GM21360 (cell line): ENCODE results near the gene IQCN.

ENCODE experiments used
- ATAC-seq: cut with Tn5 transposase; IDR thresholded peaks from one replicate; pipeline ENCODE4 v1.9.1; 2021; ENCODE audit warnings: mild to moderate bottlenecking, moderate library complexity; ENCODE audit not compliant: unreplicated experiment

The IQCN gene

DNA sequence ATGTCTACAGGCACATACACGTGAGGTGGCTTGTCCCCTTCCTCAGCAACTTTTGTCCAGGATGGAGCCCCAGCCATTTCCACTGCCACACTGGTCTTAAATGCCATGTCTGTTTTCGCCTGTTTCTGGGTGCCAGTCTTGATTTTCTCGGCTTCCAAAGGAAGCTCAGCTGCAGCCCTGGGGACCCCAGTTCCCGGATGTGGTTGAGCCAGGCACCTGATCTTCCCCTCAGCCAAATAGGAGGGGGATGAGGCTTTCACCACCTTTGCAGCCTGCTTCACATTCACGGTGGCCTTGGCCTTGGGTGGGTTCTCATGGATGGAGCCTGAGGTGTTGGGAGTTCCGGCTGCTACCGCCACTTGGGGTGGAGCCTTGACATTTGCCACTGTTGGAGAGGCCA is 8.7 kb downstream of the IQCN start:
- ATAC-seq = no peak

DNA sequence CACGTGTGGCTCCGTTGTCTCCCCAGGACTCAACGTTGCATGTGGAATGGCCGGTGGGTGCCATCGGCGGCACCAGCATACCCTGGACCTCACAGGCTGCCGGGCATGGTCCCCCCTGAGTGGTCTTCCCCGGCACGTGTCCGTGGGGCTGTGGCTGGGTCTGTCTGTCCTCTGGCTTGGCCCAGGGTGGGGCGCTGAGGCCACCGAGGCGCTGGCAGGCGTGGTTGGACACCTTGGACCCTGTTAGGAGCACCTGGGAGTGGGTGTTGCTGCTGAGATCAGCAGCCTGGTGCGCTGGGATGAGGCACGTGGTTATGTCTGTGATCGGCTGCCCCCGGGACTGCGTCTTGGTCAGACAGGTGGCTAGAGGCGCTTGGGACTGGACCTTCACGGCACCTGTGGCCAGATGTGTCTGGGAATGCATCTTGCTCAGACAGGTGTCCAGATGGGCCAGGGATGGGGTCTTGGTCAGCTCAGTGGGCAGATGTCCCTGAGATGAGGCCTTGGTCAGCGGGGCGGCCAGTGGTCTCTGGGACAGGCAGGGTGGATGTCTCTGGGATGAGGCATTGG is 9.2 kb downstream of the IQCN start:
- ATAC-seq = no peak

GRCh38 chr19:18264137-18264854 is 10.0 kb downstream of the IQCN start:
- no peak for ATAC-seq

GRCh38 chr19:18263324-18264136 is 10.7 kb downstream of the IQCN start:
- no peak for ATAC-seq

GRCh38 chr19:18262917-18263316 is 11.3 kb downstream of the IQCN start:
- no peak for ATAC-seq

GRCh38 chr19:18262144-18262543 is 12.1 kb downstream of the IQCN start:
- ATAC-seq = no peak

DNA sequence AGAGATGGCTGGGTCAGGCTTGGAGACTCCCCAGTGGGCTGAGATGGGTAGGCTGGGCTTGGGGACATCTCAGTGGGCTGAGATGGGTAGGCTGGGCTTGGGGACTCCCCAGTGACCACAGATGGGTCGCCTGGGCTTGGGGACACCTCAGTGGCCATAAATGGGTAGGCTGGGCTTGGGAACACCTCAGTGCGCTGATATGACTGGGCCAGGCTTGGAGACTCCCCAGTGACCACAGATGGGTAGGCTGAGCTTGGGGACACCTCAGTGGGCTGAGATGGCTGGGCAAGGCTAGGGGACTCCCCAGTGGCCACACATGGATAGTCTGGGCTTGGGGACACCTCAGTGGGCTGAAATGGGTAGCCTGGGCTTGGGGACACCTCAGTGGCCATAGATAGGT is 12.8 kb downstream of the IQCN start:
- ATAC-seq = no peak

GRCh38 chr19:18259893-18260292 is 14.4 kb downstream of the IQCN start:
- ATAC-seq = no peak

- no peak for ATAC-seq
Observed at GRCh38 chr19:18257503-18258470, 16.5 kb downstream of the IQCN start.

GRCh38 chr19:18254546-18255503 is 19.4 kb downstream of the IQCN start:
- no peak for ATAC-seq

DNA sequence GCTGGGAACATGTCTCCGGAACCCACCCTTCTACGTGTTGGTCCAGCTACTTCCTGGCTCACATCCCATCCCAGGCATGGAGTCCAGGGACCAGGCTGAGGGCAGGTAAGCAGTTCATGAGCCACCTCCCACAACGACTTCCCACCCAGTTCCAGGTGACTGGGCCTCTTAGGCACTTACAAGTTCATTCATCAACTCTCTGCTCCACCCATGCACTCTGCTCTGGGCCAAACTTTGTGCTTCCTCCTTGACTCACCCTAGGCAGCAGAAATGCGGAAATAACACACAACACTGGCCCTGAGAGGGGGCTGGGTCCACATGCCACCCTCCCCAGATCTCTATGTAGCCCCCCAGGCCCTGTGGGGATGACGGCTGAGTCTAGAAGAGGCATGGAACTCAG is 20.5 kb downstream of the IQCN start:
- ATAC-seq = no peak

DNA sequence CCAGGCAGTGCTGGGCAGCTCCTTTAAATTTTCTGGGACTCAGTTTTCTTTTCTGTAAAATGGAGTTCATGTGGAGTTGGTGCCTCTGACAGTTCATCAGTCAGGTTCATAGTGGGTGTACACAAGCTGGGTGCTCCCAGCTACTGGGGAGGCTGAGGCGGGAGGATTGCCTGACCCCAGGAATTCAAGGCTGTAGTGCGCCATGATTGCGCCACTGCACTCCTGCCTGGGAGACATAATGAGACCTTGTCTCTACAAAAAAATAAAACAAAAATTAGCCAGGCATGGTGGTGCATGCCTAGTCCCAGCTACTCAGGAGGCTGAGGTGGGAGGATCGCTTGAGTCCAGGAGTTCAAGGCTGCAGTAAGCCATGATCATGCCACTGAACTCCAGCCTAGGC is 21.1 kb downstream of the IQCN start:
- no peak for ATAC-seq

DNA sequence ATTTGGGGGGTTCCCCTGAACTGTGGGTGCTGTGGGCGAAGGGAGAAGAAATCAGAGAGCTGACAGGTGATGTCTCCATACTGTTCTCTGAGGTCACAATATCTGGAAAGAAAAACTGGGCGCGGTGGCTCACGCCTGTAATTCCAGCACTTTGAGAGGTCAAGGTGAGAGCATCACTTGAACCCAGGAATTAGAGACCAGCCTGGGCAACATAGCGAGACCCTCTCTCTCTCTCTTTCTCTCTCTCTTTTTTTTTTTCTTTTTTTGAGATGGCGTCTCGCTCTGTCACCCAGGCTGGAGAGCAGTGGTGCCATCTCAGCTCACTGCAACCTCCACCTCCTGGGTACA is 21.9 kb downstream of the IQCN start:
- ATAC-seq = no peak

GRCh38 chr19:18251587-18252369 is 22.5 kb downstream of the IQCN start:
- no peak for ATAC-seq

- no peak for ATAC-seq
Observed at GRCh38 chr19:18249834-18250233, 24.4 kb downstream of the IQCN start.

- no peak for ATAC-seq
Observed at GRCh38 chr19:18245297-18245696, 29.0 kb downstream of the IQCN start.

DNA sequence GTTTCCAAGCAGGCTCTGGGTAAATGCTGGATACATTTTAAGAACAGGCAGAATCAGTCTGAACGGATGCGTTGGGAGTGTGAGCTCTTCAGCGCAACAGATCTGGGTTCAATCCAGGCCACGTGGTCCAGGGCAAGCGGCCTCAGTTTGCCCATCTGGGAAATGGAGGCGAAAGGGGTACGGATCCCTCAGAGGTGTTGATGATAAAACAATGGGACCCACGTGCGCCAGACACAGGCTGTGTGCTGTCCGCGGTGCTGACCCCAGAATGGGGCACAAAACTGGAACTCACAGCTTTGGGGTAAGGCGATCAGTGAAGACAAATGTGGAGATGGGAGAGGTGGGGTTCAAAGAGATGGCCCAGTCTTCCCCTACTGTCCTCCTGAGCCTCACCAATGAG is 34.9 kb downstream of the IQCN start:
- ATAC-seq = no peak

DNA sequence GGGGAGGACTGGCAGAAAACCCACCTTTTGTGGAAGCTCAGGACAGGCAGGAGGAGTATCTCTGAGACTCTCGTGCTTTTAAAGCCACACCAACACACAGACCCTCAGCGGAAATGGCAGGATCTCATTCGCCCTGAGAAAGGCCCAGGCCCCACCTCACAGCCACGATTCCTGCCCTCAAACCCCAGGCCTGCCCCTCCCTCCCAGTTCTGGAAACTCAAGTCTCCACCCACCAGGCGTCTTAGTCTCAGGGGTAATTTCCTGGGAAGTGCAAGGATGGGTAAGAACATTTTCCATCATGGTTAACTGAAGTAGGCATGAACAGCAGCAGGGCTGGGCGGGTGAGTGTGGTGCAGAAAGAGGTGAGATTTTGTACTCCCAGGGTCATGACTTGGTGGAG is 40.1 kb downstream of the IQCN start:
- ATAC-seq = no peak

DNA sequence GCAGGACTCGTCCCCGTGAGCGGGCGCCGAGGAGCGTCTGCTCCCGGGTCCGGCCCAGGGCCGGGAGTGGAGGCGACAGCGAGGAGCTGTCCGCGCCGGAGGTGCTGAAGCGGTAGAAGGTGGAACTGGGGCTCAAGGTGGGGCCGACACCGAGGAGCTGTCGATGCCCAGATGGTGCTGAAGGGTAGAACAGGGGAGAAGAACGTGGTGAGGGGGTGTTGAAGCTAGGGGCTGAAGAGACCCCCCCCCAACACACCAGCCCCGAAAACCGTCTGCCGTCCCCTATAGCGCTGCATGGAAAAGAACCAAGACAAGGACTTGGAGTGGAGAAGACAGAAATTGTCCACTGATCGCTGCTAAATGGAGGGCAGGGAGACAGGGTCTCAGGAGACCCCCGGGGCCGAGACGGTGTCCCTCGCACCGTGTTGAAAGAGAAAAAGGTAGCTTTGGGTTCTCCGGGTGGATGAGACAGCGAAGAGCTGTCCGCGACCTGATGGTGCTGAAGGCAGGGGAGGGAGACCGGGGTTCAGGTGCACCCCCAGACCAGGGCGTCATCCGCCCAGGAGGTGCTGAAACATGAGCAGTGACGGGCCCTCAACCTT is 40.9 kb downstream of the IQCN start:
- ATAC-seq = no peak
